Stomach smooth muscle (tissue), 2 donors: ENCODE results near the gene USP17L27.
"Not testable (repeated sequence)": the region's sequence is repeated elsewhere in the genome, so short reads cannot be mapped to it uniquely, and the experiment has no call there.

Source experiments
- H3K27ac ChIP-seq: one replicate; pipeline ENCODE4 v1.7.0; 2013; ENCODE audit warnings: mild to moderate bottlenecking, low read length, inconsistent platforms
- H3K27me3 ChIP-seq, 2 donors: one replicate each; pipeline ENCODE4 v1.7.0; 2013; ENCODE audit warnings: low read length in 2 of 2; ENCODE audit not compliant: insufficient read depth in 2 of 2, control insufficient read depth in 1 of 2
- H3K36me3 ChIP-seq, 2 donors: one replicate each; pipeline ENCODE4 v1.7.0; 2013; ENCODE audit warnings: low read length in 2 of 2; ENCODE audit not compliant: control insufficient read depth in 2 of 2, insufficient read depth in 2 of 2
- H3K4me1 ChIP-seq: one replicate; pipeline ENCODE4 v1.7.0; 2013; ENCODE audit warnings: low read length; ENCODE audit not compliant: control insufficient read depth, insufficient read depth
- H3K4me3 ChIP-seq, 2 donors: one replicate each; pipeline ENCODE4 v1.7.0; 2013; ENCODE audit warnings: low read length in 2 of 2
- H3K9ac ChIP-seq, 2 donors: one replicate each; pipeline ENCODE4 v1.7.0; 2013; ENCODE audit warnings: low read length in 2 of 2, mild to moderate bottlenecking in 1 of 2
- H3K9me3 ChIP-seq, 2 donors: one replicate each; pipeline ENCODE4 v1.7.0; 2013; ENCODE audit warnings: low read length in 2 of 2; ENCODE audit not compliant: control insufficient read depth in 2 of 2
- donor health status: healthy.
- donor health status: Pancreatic carcinoma.

Gene USP17L27

GRCh38 chr4:9343848-9344247, at the start of gene USP17L27:
Gene USP17L27 (plus strand): TSS chr4:9344148. CDS start chr4:9344148, 0 bp downstream.
- H3K4me3 ChIP-seq, H3K27me3 ChIP-seq, H3K4me1 ChIP-seq: not testable (repeated sequence)

GRCh38 chr4:9324191-9324590, 19.8 kb upstream of the USP17L27 start:
- not testable (repeated sequence) for H3K4me1 ChIP-seq, H3K4me3 ChIP-seq, H3K9me3 ChIP-seq, H3K27ac ChIP-seq, H3K9ac ChIP-seq, H3K36me3 ChIP-seq, H3K27me3 ChIP-seq

More at GRCh38 chr4:9343848-9344247, at the start of gene USP17L27:
- not testable (repeated sequence) for H3K27ac ChIP-seq, H3K9me3 ChIP-seq, H3K9ac ChIP-seq, H3K36me3 ChIP-seq

- not testable (repeated sequence) for H3K27me3 ChIP-seq, H3K36me3 ChIP-seq, H3K9me3 ChIP-seq, H3K4me1 ChIP-seq, H3K27ac ChIP-seq, H3K4me3 ChIP-seq, H3K9ac ChIP-seq
These were observed 19.1 kb upstream of the USP17L27 start, which contains the start of gene USP17L24 for GRCh38 chr4:9324865-9325264. Gene USP17L24 (plus strand): TSS chr4:9325165. CDS start chr4:9325165, 0 bp downstream.

- H3K4me3 ChIP-seq: not testable (repeated sequence)
These were observed 14.3 kb upstream of the USP17L27 start, which contains the start of gene USP17L25 for GRCh38 chr4:9329611-9330010. Gene USP17L25 (plus strand): TSS chr4:9329911. CDS start chr4:9329911, 0 bp downstream.

GRCh38 chr4:9334358-9334757, 9.6 kb upstream of the USP17L27 start, which contains the start of gene USP17L26:
Gene USP17L26 (plus strand): TSS chr4:9334658. CDS start chr4:9334658, 0 bp downstream.
- not testable (repeated sequence) for H3K4me3 ChIP-seq, H3K36me3 ChIP-seq, H3K9ac ChIP-seq, H3K27ac ChIP-seq, H3K4me1 ChIP-seq, H3K9me3 ChIP-seq, H3K27me3 ChIP-seq

More at GRCh38 chr4:9329611-9330010, 14.3 kb upstream of the USP17L27 start, which contains the start of gene USP17L25:
- not testable (repeated sequence) for H3K4me1 ChIP-seq, H3K9me3 ChIP-seq, H3K9ac ChIP-seq, H3K36me3 ChIP-seq, H3K27me3 ChIP-seq, H3K27ac ChIP-seq

GRCh38 chr4:9339103-9339502, 4.8 kb upstream of the USP17L27 start, which contains the start of gene USP17L5:
Gene USP17L5 (plus strand): TSS chr4:9339403. CDS start chr4:9339403, 0 bp downstream.
- H3K9ac ChIP-seq, H3K36me3 ChIP-seq, H3K4me1 ChIP-seq, H3K4me3 ChIP-seq, H3K27me3 ChIP-seq, H3K9me3 ChIP-seq, H3K27ac ChIP-seq: not testable (repeated sequence)

- not testable (repeated sequence) for H3K9me3 ChIP-seq
These were observed 4.6 kb downstream of the USP17L27 start, which contains the start of gene USP17L28 for GRCh38 chr4:9348593-9348992. Gene USP17L28 (plus strand): TSS chr4:9348893. CDS start chr4:9348893, 0 bp downstream.

GRCh38 chr4:9350866-9351265, 6.9 kb downstream of the USP17L27 start:
- H3K9me3 ChIP-seq, H3K9ac ChIP-seq, H3K27me3 ChIP-seq, H3K4me1 ChIP-seq, H3K4me3 ChIP-seq, H3K36me3 ChIP-seq, H3K27ac ChIP-seq: not testable (repeated sequence)

More at GRCh38 chr4:9348593-9348992, 4.6 kb downstream of the USP17L27 start, which contains the start of gene USP17L28:
- not testable (repeated sequence) for H3K27ac ChIP-seq, H3K4me1 ChIP-seq, H3K9ac ChIP-seq, H3K27me3 ChIP-seq, H3K4me3 ChIP-seq, H3K36me3 ChIP-seq

- H3K4me3 ChIP-seq, H3K9ac ChIP-seq, H3K9me3 ChIP-seq, H3K4me1 ChIP-seq, H3K27ac ChIP-seq, H3K27me3 ChIP-seq, H3K36me3 ChIP-seq: not testable (repeated sequence)
These were observed 9.4 kb downstream of the USP17L27 start, which contains the start of gene USP17L29 for GRCh38 chr4:9353338-9353737. Gene USP17L29 (plus strand): TSS chr4:9353638. CDS start chr4:9353638, 0 bp downstream.

GRCh38 chr4:9362829-9363228, 18.9 kb downstream of the USP17L27 start, which contains the start of gene USP17L30:
Gene USP17L30 (plus strand): TSS chr4:9363129. CDS start chr4:9363129, 0 bp downstream.
- H3K36me3 ChIP-seq, H3K9me3 ChIP-seq, H3K27ac ChIP-seq, H3K4me1 ChIP-seq, H3K9ac ChIP-seq, H3K27me3 ChIP-seq, H3K4me3 ChIP-seq: not testable (repeated sequence)

GRCh38 chr4:9379881-9380280, 35.9 kb downstream of the USP17L27 start:
- not testable (repeated sequence) for H3K27ac ChIP-seq, H3K4me1 ChIP-seq, H3K36me3 ChIP-seq, H3K9ac ChIP-seq, H3K9me3 ChIP-seq, H3K27me3 ChIP-seq, H3K4me3 ChIP-seq
